ENCODE measurements around the gene SIM1.
A peak's percentile ranks its signal among the peaks of the same experiment; 100 is the strongest.

Gene SIM1

DNA sequence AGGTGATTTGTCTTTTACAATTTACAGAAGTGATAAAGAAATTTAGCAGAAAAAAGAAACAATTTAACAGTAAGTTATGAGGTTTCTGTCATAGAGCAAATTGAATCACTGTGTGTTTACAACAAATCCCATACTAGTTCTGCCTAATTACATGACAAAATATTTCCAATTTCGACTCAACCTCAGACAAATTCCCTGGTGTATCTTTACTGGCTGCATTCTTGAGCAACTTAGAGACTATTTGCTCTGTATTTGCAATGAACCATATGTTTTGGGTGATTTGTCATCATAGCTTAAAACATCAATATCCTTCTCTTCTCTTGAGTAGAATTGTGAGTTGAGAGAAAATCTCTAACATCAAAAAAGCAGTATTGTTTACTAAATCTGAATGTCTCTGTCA lies 128.7 kb downstream of the SIM1 start:
- Histone ChIP-seq H2AFZ (ENCODE audit: low read depth, low read length) (0 out of 2 replicates have a peak overlapping the region, but pooled peaks have one; percentile 19), H3K9ac (ENCODE audit: low read depth, low read length) (no peak overlapping the region), H3K9me3 (ENCODE audit: insufficient read depth, low read length, severe bottlenecking) (peaks cover under 1% of the 10 kb centered on the region), H3K27me3 (ENCODE audit: insufficient read depth, low read length, poor library complexity) (no peaks in the 10 kb centered on the region), H3K27ac (ENCODE audit: low read length) (no peak overlapping the region), H3K4me2 (ENCODE audit: insufficient read depth, low read length) (no peak overlapping the region), H3K4me1 (ENCODE audit: insufficient read depth, low read length) (0 out of 2 replicates have a peak, but pooled peaks cover 2% of the 10 kb centered on the region), H3K79me2 (ENCODE audit: insufficient read depth, low read length) (no peaks in the 10 kb centered on the region), H3K36me3 (ENCODE audit: insufficient read depth, low read length) (no peaks in the 10 kb centered on the region), H3K4me3 (ENCODE audit: low read depth in 1 of 2, low read length in 2 of 2) (no peak overlapping the region), H4K20me1 (ENCODE audit: insufficient read depth, low read length) (no peaks in the 10 kb centered on the region)
- no peak for DNase-seq
- ATAC-seq (ENCODE audit: insufficient read depth, low read depth): no peak
- TF ChIP-seq EZH2 (IDR thresholded peaks at IDR 0.05; ENCODE audit: borderline replicate concordance, low read depth, low read length, severe bottlenecking): no peak
- TF ChIP-seq, protein P1, sequence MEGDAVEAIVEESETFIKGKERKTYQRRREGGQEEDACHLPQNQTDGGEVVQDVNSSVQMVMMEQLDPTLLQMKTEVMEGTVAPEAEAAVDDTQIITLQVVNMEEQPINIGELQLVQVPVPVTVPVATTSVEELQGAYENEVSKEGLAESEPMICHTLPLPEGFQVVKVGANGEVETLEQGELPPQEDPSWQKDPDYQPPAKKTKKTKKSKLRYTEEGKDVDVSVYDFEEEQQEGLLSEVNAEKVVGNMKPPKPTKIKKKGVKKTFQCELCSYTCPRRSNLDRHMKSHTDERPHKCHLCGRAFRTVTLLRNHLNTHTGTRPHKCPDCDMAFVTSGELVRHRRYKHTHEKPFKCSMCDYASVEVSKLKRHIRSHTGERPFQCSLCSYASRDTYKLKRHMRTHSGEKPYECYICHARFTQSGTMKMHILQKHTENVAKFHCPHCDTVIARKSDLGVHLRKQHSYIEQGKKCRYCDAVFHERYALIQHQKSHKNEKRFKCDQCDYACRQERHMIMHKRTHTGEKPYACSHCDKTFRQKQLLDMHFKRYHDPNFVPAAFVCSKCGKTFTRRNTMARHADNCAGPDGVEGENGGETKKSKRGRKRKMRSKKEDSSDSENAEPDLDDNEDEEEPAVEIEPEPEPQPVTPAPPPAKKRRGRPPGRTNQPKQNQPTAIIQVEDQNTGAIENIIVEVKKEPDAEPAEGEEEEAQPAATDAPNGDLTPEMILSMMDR (IDR thresholded peaks at IDR 0.05; ENCODE audit: borderline replicate concordance, extremely low read depth, low read length, poor library complexity, severe bottlenecking): no peak

All from DND-41 (cell line).